IMR-90 (cell line): Measurements from ENCODE around the gene CLDN9. TPM values are rescaled to one million over a fixed set of nuclear protein-coding genes. Genes with fewer than 3 reads are reported as not detected.

Source experiments
- ATAC-seq: fragments of 200-7000 bp; cut with Tn5 transposase; 2 replicates; pipeline ENCODE4 v1.9.1; 2020; ENCODE audit warnings: low read depth, mild to moderate bottlenecking, moderate library complexity
- BruUV-seq: library from RNA; stranded (reverse); fragments of 400-500 nt; replicated peaks from 2 replicates; lab custom pipeline; 2021; lab: Mats Ljungman, UMichigan
- CTCF ChIA-PET: fragments of 300-600 bp; formaldehyde crosslinking; extraction: SDS; loops from one replicate; lab custom pipeline; 2021; ENCODE audit warnings: antibody characterized with exemption; lab: Yijun Ruan, JAX
- POLR2A ChIA-PET: fragments of 300-600 bp; sonication (Branson Sonifier 250); formaldehyde crosslinking; loops from one replicate; lab custom pipeline; 2022; ENCODE audit warnings: antibody characterized with exemption; ENCODE audit not compliant: unreplicated experiment; lab: Charles Lee
- DNase-seq: peaks from one replicate; pipeline ENCODE4 v3.0.0; 2013
- H2AFZ ChIP-seq: replicated peaks from 2 replicates; pipeline ENCODE3; 2013; ENCODE audit warnings: low read length, mild to moderate bottlenecking; ENCODE audit not compliant: poor library complexity
- H2AK5ac ChIP-seq: 2 replicates; pipeline ENCODE4 v1.6.1; 2013; ENCODE audit warnings: low read depth, low read length, inconsistent platforms
- H2AK9ac ChIP-seq: replicated peaks from 2 replicates; pipeline ENCODE3; 2013; ENCODE audit warnings: mild to moderate bottlenecking, low read depth, low read length, moderate library complexity; ENCODE audit not compliant: poor library complexity
- H2BK120ac ChIP-seq: 2 replicates; pipeline ENCODE4 v1.6.1; 2013; ENCODE audit warnings: low read depth, low read length, inconsistent platforms
- H2BK15ac ChIP-seq: 3 replicates; pipeline ENCODE4 v1.6.1; 2013; ENCODE audit warnings: low read depth, low read length, inconsistent platforms
- H2BK20ac ChIP-seq: 2 replicates; pipeline ENCODE4 v1.6.1; 2013; ENCODE audit warnings: low read depth, mild to moderate bottlenecking, inconsistent platforms, low read length, moderate library complexity
- H2BK5ac ChIP-seq: 2 replicates; pipeline ENCODE4 v1.6.1; 2013; ENCODE audit warnings: mild to moderate bottlenecking, low read depth, low read length, inconsistent platforms; ENCODE audit not compliant: poor library complexity, severe bottlenecking
- H3K14ac ChIP-seq: replicated peaks from 2 replicates; pipeline ENCODE4 v1.6.1; 2013; ENCODE audit warnings: low read depth, low read length, inconsistent platforms
- H3K18ac ChIP-seq: 2 replicates; pipeline ENCODE4 v1.6.1; 2013; ENCODE audit warnings: low read depth, low read length, control low read depth
- H3K23ac ChIP-seq: 2 replicates; pipeline ENCODE4 v1.6.1; 2013; ENCODE audit warnings: low read depth, low read length, inconsistent platforms
- H3K27ac ChIP-seq: 2 replicates; pipeline ENCODE4 v1.5.1; 2013; ENCODE audit warnings: mild to moderate bottlenecking, control low read depth, low read length; ENCODE audit not compliant: insufficient read depth
- H3K27me3 ChIP-seq: 2 replicates; pipeline ENCODE4 v1.6.1; 2013; ENCODE audit warnings: low read length; ENCODE audit not compliant: control insufficient read depth, insufficient read depth
- H3K36me3 ChIP-seq: 2 replicates; pipeline ENCODE4 v1.6.1; 2013; ENCODE audit warnings: low read length, mixed read lengths; ENCODE audit not compliant: control insufficient read depth, insufficient read depth
- H3K4ac ChIP-seq: 2 replicates; pipeline ENCODE4 v1.6.1; 2013; ENCODE audit warnings: low read depth, low read length, inconsistent platforms
- H3K4me1 ChIP-seq: 2 replicates; pipeline ENCODE4 v1.6.1; 2013; ENCODE audit warnings: low read length, mixed read lengths; ENCODE audit not compliant: control insufficient read depth, insufficient read depth
- H3K4me2 ChIP-seq: 2 replicates; pipeline ENCODE4 v1.6.1; 2013; ENCODE audit warnings: low read depth, mild to moderate bottlenecking, control low read depth, low read length, moderate library complexity
- H3K4me3 ChIP-seq: 2 replicates; pipeline ENCODE4 v1.5.1; 2013; ENCODE audit warnings: low read depth, mild to moderate bottlenecking, control low read depth, low read length, moderate library complexity; ENCODE audit not compliant: insufficient read depth
- H3K56ac ChIP-seq: 2 replicates; pipeline ENCODE4 v1.6.1; 2013; ENCODE audit warnings: low read length, inconsistent platforms; ENCODE audit not compliant: insufficient read depth; ENCODE audit errors: extremely low read depth
- H3K79me1 ChIP-seq, 2 experiments: 2 replicates each; pipeline ENCODE4 v1.6.1; 2013; ENCODE audit warnings: low read length in 2 of 2, inconsistent platforms in 1 of 2, low read depth in 1 of 2
- H3K9ac ChIP-seq: 2 replicates; pipeline ENCODE4 v1.6.1; 2013; ENCODE audit warnings: low read depth, low read length, control low read depth
- H3K9me1 ChIP-seq: 2 replicates; pipeline ENCODE4 v1.6.1; 2013; ENCODE audit warnings: low read length, inconsistent platforms; ENCODE audit not compliant: insufficient read depth
- H3K9me3 ChIP-seq: 2 replicates; pipeline ENCODE4 v1.6.1; 2013; ENCODE audit warnings: low read length; ENCODE audit not compliant: control insufficient read depth, insufficient read depth
- H4K20me1 ChIP-seq: 2 replicates; pipeline ENCODE4 v1.6.1; 2013; ENCODE audit warnings: low read length, inconsistent platforms; ENCODE audit not compliant: insufficient read depth
- H4K5ac ChIP-seq: 2 replicates; pipeline ENCODE4 v1.6.1; 2013; ENCODE audit warnings: mild to moderate bottlenecking, low read depth, low read length, control low read depth
- H4K8ac ChIP-seq, 2 experiments: 2 replicates each; pipeline ENCODE4 v1.6.1; 2013; ENCODE audit warnings: low read depth in 2 of 2, low read length in 2 of 2, control low read depth in 1 of 2, inconsistent platforms in 1 of 2
- H4K91ac ChIP-seq: 2 replicates; pipeline ENCODE4 v1.6.1; 2013; ENCODE audit warnings: low read depth, low read length, inconsistent platforms; ENCODE audit not compliant: insufficient read depth
- BHLHE40 ChIP-seq: fragments of 150-350 bp; IDR thresholded peaks from 2 replicates; pipeline ENCODE4 v1.6.1; 2016; ENCODE audit warnings: mild to moderate bottlenecking, low read depth, low read length
- FOS ChIP-seq: fragments of 150-350 bp; IDR thresholded peaks from 2 replicates; pipeline ENCODE4 v1.6.1; 2016; ENCODE audit warnings: low read depth, low read length
- MAZ ChIP-seq: IDR thresholded peaks from 2 replicates; pipeline ENCODE4 v1.6.1; 2012; ENCODE audit warnings: low read depth, mild to moderate bottlenecking, low read length, improper control_type of control experiment, moderate library complexity, borderline replicate concordance
- MXI1 ChIP-seq: IDR thresholded peaks from 2 replicates; pipeline ENCODE4 v1.6.1; 2012; ENCODE audit warnings: low read depth, mild to moderate bottlenecking, low read length, moderate library complexity, borderline replicate concordance
- NFE2L2 ChIP-seq: fragments of 150-350 bp; IDR thresholded peaks from 2 replicates; pipeline ENCODE4 v1.6.1; 2016; ENCODE audit warnings: low read depth, mild to moderate bottlenecking, low read length
- POLR2A ChIP-seq: IDR thresholded peaks from 2 replicates; pipeline ENCODE4 v1.6.1; 2012; ENCODE audit warnings: mild to moderate bottlenecking, low read depth, low read length
- RAD21 ChIP-seq: IDR thresholded peaks from 2 replicates; pipeline ENCODE4 v1.6.1; 2012; ENCODE audit warnings: low read length, improper control_type of control experiment
- RFX5 ChIP-seq: IDR thresholded peaks from 2 replicates; pipeline ENCODE4 v1.8.0; 2012; ENCODE audit warnings: low read depth, mild to moderate bottlenecking, low read length, moderate library complexity
- SMC3 ChIP-seq: fragments of 150-350 bp; IDR thresholded peaks from 2 replicates; pipeline ENCODE4 v1.6.1; 2016; ENCODE audit warnings: low read depth, mild to moderate bottlenecking, antibody characterized with exemption, low read length, moderate library complexity
- WGBS, 2 experiments: methylation state at CpG; one replicate each; pipeline versions ENCODE4 v1.1.5 to v1.1.7; 2013; ENCODE audit warnings: missing lambda C conversion rate in 2 of 2; ENCODE audit not compliant: insufficient read length in 1 of 2; ENCODE audit errors: extremely low coverage in 2 of 2; 5-methylcytosine and 5-hydroxymethylcytosine counted together
- dilution Hi-C: fragments of 300-500 bp; cut with HindIII; formaldehyde crosslinking; loops from one replicate; pipeline ENCODE4 v1.14.3; 2018; ENCODE audit warnings: low sequenced_read_pairs; ENCODE audit not compliant: unreplicated experiment
- in situ Hi-C: fragments of 300-500 bp; cut with MboI; formaldehyde crosslinking; loops from 3 replicates; pipeline ENCODE4 v1.14.3; 2019; ENCODE audit warnings: low sequenced_read_pairs, inconsistent platforms, mixed read lengths
- intact Hi-C: fragments of 100-400 bp; cut with micrococcal nuclease; formaldehyde crosslinking; loops from 2 replicates; pipeline ENCODE4 v1.10.0; 2022
- polyA plus RNA-seq, 3 experiments: library from polyadenylated mRNA; depleted of rRNA; stranded (reverse); fragments of >200 nt; gene quantifications; 2 replicates each; pipeline ENCODE4 v1.2.3, GENCODE V29; 2012; ENCODE audit warnings: low replicate concordance in 1 of 3
- total RNA-seq: library from RNA; depleted of rRNA; stranded (reverse); fragments of >200 nt; gene quantifications from 2 replicates; pipeline ENCODE4 v1.2.3, GENCODE V29; 2012

Gene CLDN9
- total and polyA plus RNA-seq, 2 of the 4 experiments (the other 2 are of a cell fraction) = 0.05 TPM; not detected in 1

- dilution Hi-C loops = no loop called here
- ChIA-PET CTCF (interaction anchor here (1.5 kb wide), 2 partner anchors 13 to 14 kb away, joined by 7 to 8 read pairs; no protein-coding TSS in a partner anchor), POLR2A (no interaction called here)
- H2BK120ac ChIP-seq = no peak overlapping the region
- no peak for DNase-seq
- H3K27ac ChIP-seq = no peak overlapping the region
- intact Hi-C loops = no loop called here
- no peak overlapping the region for H3K4me2 ChIP-seq
- no peak overlapping the region for H3K4ac ChIP-seq
- H3K14ac ChIP-seq = no peak overlapping the region
- H2AFZ ChIP-seq = no peak overlapping the region
- H2AK5ac ChIP-seq = no peak overlapping the region
- H3K23ac ChIP-seq = no peak overlapping the region
- no peaks in the 10 kb centered on the region; the same call in 1 of the 2 replicates for H3K9me3 ChIP-seq
- H2BK20ac ChIP-seq = no peak overlapping the region
- no peaks in the 10 kb centered on the region; the same call in 1 of the 2 replicates for H3K4me1 ChIP-seq
- H3K27me3 ChIP-seq = peaks cover 67% of the 10 kb centered on the region
- H2BK15ac ChIP-seq = no peak overlapping the region
- no TSS peak for BruUV-seq
- H4K5ac ChIP-seq = no peak overlapping the region
- H4K8ac ChIP-seq = no peak overlapping the region
- H3K9ac ChIP-seq = no peak overlapping the region
- 57% methylated on average over 1 of the region's 6 CpGs; no CpG with 5 or more reads in 1 of the 2 experiments for WGBS, 2 experiments
- H3K4me3 ChIP-seq = no peak overlapping the region
- no peak overlapping the region for H4K91ac ChIP-seq
- no peak overlapping the region for H2BK5ac ChIP-seq
- H3K36me3 ChIP-seq = no peaks in the 10 kb centered on the region
- no peaks in the 10 kb centered on the region for H3K79me1 ChIP-seq
- no peak overlapping the region for H3K56ac ChIP-seq
- no peak for ATAC-seq
- no peaks in the 10 kb centered on the region for H3K9me1 ChIP-seq
- no peak overlapping the region for H3K18ac ChIP-seq
- no peak overlapping the region for H2AK9ac ChIP-seq
- in situ Hi-C loops = no loop called here
- TF ChIP-seq NFE2L2 (no peak), MAZ (no peak), MXI1 (no peak), BHLHE40 (no peak), FOS (no peak), SMC3 (no peak), RFX5 (no peak), POLR2A (no peak), RAD21 (no peak)
- H4K20me1 ChIP-seq = no peaks in the 10 kb centered on the region
Observed at GRCh38 chr16:3044708-3045107, 32.0 kb downstream of the CLDN9 start.
